GM19455 (cell line): ENCODE results near the gene VPS45.
"Not testable (repeated sequence)": the region's sequence is repeated elsewhere in the genome, so short reads cannot be mapped to it uniquely, and the experiment has no call there.

Experiments
- ATAC-seq: cut with Tn5 transposase; IDR thresholded peaks from one replicate; pipeline ENCODE4 v1.9.1; 2021; ENCODE audit not compliant: unreplicated experiment

The VPS45 gene, protein sequence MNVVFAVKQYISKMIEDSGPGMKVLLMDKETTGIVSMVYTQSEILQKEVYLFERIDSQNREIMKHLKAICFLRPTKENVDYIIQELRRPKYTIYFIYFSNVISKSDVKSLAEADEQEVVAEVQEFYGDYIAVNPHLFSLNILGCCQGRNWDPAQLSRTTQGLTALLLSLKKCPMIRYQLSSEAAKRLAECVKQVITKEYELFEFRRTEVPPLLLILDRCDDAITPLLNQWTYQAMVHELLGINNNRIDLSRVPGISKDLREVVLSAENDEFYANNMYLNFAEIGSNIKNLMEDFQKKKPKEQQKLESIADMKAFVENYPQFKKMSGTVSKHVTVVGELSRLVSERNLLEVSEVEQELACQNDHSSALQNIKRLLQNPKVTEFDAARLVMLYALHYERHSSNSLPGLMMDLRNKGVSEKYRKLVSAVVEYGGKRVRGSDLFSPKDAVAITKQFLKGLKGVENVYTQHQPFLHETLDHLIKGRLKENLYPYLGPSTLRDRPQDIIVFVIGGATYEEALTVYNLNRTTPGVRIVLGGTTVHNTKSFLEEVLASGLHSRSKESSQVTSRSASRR

DNA sequence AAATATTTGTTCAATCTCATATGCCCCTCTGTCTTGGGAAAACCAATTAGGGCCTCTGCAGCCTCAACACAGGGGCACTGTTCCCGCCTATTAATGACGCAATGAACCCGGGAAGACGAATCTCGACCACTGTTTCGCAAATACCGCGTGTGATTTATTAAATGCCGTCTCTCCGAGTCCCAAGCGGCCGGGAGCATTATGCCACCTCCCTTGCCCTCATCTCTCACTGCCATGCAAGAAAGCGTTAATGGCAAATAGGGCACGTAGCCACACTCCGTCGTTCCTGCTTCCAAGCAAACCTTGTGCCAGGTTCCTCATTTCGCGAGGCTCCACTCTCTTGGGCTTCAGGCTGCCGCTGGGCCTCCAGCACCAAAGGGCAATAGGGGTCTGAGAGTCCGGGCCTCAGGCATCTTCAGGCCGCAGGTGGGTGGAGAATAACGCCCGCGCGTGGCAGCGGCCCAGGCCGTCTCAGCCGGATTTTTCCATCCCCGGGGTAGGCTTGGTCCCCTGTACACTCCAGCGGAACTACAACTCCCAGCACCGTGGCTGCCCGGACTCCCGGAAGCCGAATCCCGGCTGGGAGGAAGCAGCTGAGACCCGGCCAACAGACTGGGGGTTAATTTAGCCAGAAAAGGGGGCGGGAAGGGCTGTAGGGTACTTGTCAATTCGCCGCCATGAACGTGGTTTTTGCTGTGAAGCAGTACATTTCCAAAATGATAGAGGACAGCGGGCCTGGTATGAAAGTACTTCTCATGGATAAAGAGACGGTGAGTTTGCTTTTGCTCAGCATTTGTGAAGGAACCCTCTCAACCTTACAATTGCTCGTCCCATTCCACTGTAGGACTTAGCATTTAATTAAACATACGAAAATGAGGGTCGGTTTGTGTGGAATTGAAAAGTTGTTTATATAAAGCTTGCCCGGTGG is at the start of gene VPS45:
TSS of gene VPS45 (plus strand) at position 593 of the 925 bp plus-strand sequence. CDS start at position 675, 82 bp downstream.
- ATAC-seq, result peak; percentile 80

DNA sequence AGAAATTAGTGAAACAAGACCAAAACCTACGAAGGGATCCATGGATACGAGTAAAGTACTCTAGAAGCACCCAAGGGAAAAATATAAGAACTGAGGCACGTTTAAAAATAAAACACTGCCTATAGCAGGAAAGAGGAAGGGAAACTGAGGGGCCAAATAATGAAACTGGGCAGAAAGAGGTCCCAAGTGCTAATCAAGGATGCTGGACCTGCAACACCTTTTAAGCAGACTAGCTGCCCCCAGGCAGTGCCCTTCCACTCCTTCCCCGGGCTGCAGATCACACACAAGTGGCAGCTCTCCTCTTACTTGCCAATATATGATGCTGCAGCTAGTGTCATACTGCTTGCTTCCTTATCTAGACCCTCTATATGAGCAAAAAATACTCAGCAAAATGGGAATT is 49.4 kb upstream of the VPS45 start:
- ATAC-seq, result no peak

DNA sequence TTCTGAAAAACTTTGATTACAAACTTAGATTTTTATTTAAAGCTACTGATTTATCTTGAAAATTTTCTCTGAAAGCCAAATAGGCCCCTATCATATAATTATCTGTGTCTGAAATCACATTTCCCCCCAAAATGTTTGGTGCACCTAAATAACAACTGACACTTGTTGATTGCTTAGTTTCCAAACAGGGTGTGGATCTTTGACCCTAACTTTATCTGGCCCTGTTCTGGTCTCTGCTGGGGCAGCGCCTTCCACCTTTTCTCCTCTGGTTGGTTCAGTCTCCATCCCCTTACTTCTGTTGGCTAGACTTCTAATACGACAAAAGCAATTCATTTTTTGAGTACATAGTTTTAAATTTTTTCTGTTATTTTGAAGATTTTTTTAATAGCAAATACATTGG is 46.9 kb upstream of the VPS45 start:
- ATAC-seq, result no peak

DNA sequence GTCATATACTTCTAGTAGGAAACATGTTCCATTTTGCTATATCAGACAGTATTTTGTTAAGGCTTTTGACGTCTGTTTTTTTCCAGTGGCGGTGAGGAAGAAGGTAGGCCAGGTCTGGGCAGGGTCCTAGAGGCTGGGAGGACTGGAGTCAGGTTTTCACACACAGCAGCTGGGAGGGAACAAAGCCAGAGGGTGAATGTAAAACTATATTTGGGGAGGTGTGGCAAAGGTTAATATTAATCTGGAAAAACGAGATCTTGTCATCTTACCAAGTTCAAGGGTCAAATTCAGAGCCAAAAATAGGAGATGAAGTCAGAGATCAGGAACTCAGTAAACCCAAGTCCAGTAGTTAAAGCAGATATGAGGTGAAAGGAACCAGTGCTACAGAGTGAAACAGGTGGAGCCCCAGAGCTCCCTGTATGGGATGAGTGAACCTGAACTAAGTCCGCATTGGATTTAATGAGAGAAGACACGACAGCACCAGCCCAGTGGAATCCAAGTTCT is 46.3 kb upstream of the VPS45 start:
- ATAC-seq, result no peak

DNA sequence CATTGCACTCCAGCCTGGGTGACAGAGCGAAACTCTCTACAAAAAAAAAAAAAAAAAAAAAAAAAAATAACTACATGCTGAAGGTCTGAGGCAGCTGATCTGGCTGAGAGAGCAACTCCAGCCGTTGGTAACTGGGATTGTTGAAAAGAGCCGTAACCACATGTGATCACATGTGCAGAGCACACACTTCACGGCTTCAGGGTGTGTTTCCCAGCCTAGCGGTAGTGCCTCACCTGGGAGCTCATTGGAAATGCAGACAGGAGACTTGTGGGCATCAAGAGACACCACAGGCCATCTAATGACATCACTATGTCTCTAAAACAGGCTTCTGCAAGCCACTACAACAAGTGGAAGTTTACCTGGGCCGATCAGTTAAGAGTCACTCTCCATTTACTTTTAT is 45.2 kb upstream of the VPS45 start:
- ATAC-seq, result no peak

DNA sequence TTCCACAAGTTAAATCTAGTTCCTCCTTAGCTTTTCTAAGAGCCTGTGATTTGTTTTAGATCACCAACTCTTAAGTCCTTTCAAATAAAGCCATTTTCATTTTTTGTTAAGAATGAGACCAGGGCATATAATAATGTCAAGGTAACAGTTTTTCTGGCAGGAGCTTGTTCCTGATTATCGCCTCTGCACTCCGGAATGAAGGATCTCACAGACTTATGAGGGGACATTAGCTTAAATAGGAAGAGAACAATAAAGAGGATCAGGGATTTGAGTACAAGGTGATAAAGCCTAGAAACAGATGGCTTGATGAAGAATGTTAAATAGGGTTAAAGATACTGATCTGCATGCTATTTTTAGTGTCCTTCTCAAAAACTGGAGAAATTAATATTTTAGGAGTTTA is 43.4 kb upstream of the VPS45 start:
- ATAC-seq, result no peak

DNA sequence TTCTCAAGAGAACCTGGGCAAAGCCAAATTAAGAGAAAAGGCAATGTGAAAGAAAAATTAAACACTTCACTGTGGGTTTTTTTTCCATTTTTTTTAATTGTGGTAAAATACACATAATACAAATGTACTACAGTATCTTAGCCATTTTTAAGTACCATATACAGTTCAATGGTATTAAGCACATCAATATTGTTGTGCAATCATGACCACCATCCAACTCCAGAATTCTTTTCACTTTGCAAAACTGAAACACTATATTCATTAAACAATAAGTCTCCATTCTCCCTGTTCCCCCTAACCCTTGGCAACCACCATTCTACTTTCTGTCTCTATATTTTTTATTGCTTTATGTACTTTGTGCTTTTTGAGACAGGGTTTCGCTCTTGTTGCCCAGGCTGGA is 39.3 kb upstream of the VPS45 start:
- ATAC-seq, result no peak

DNA sequence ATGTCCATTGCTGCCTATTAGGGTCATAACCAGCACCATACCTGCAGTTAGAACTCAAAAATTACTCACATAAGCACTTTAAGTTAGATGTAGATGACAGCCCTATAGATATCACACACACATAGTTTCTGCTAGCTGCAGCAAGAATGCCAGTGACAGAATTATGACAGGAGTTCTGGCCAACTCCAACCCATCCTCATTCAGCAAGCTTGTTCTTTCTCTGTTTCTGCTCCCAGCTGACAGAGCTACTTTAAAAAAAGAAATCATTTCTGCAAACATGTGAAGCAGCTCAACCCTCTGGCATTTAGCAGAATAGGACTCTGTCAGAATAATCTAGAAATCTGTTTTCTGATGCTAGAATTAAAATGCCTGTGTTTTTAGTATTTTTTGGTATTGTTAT is 33.2 kb upstream of the VPS45 start:
- ATAC-seq, result no peak

DNA sequence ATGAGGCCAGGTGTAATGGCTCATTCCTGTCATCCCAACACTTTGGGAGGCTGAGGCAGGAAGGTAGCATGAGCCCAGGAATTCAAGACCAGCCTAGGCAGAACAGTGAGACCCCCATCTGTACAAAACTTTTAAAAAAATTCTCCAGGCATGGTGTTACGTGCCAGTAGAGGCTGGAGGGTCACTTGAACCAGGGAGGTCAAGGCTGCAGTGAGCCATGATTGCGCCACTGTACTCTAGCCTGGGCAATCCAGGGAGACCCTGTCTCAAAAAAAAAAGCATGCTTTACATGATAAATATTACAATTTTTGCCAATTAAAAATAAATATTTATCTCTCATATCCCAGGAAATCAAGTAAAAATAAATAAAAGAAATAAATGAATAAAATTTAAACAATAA is 17.6 kb upstream of the VPS45 start:
- no peak for ATAC-seq

DNA sequence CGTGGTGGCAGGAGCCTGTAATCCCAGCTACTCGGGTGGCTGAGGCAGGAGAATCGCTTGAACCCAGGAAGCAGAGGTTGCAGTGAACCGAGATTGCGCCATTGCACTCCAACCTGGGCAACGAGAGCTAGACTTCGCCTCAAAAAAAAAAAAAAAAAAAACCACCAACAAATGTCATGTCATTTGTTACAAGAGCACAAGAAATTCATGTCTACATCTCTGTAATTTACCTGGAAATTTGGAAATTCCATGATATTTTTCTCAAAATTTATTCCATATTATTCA is 16.5 kb upstream of the VPS45 start:
- no peak for ATAC-seq

DNA sequence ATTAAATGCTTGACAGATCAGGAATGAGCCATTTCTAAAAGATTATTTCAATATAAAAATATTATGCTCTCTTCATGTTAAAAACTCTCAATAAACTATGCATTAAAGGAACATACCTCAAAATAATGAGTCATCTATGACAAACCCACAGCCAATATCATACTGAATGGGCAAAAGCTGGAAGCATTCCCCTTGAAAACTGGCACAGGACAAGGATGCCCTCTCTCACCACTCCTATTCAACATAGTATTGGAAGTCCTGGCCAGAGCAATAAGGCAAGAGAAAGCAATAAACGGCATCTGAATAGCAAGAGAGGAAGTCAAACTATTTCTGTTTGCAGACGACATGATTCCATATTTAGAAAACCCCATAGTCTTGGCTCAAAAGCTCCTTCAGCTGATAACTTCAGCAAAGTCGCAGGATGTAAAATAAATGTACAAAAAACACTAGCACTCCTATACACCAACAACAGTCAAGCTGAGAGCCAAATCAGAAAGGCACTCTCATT is 15.6 kb upstream of the VPS45 start:
- not testable (repeated sequence) for ATAC-seq

DNA sequence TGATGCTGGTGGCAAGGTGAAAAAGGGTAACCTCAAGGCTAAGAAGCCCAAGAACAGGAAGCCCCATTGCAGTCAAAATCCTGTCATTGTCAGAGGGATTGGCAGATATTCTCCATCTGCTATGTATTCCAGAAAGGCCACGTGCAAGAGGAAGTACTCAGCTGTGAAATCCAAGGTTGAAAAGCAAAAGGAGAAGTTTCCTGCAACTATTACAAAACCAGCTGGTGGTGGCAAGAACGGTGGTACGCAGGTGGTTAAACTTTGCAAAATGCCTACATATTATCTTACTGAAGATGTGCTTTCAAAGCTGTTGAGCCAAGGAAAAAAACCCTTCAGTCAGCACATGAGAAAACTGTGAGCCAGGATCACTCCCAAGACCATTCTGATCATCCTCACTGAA is 13.7 kb upstream of the VPS45 start:
- no peak for ATAC-seq

DNA sequence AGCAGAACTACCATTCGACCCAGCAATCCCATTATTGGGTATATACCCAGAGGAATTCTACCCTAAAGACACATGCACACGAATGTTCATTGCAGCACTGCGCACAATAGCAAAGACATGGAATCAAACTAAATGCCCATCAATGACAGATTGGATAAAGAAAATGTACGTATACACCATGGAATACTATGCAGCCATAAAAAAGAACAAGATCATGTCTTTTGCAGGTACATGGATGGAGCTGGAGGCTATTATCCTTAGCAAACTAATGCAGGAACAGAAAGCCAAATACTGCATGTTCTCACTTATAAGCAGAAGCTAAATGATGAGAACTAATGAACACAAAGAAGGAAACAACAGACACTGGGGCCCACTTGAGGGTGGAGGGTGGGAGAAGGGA is 12.1 kb upstream of the VPS45 start:
- ATAC-seq, result not testable (repeated sequence)

DNA sequence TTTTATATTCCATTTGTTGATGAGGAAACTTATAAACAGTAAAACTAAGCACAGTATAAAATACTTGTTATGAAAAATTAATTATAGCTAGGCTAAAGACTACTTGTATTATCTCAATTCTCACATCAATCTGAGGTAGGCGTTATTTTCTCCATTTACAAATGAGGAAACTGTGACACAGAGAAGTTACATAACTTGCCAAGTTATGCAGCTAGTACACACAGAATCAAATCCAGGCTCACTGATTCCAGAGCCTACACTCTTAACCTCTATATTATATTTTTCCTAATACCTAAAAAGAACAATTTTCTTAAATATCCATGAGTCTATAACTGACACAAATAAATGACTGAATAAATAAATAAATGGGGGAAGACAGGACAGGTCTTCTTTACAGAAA is 11.2 kb upstream of the VPS45 start:
- ATAC-seq, result no peak

DNA sequence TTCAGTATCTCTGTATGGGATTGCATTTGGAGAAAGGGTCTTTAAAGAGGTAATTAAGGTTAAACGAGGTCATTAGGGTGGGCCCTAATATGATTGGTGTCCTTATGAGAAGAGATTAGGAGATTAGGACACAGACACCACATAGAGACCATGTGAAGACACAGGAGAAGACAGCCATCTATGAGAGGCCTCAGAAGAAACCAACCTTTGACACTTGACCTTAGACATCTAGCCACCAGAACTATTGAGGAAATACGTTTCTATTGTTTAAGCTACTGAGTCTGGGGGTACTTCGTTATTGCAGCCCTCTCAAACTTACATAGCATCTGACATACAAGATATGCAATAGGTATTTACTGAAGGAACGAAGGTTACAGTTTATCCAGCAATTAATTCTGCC is 7.3 kb upstream of the VPS45 start:
- ATAC-seq, result no peak

DNA sequence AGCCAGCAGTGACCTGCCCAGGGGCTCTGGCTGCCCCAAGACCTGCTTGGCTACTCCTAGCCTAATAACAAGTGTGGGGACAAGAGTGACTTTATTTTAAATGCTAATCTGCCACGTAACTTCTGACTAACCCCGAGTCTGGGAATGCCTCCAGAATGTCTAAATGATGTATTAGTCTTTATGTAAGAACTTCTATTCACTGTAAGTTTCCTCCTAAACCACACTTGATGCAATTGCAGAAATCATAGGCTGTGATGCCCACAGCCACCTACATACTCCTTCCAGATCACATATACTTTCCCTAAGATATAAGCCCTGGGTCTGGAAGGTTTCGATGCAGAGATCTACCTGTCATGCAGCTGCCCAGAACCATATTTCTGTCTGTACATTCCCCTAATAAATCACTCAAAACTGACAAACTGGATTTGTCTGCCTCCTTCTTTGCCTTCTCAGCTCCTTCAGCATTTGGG is 5.9 kb upstream of the VPS45 start:
- ATAC-seq, result no peak

DNA sequence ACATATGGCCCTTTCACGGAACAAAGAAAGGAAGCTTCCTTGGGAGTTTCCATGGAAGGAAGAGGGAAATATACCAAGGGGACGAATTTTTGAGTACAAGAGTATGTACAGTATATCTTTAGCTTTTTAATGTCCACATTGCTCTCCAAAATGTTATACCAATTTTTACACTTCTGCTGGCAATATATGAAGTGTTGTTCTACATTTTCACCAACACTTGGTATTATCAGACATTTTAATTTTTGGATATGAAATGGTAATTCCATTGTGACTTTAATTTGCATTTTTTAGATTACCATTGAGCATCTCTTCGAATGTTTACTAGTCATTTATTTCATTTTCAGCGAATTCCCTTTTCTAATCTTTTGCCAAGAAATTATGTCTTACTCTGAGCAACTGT is 5.5 kb upstream of the VPS45 start:
- no peak for ATAC-seq

DNA sequence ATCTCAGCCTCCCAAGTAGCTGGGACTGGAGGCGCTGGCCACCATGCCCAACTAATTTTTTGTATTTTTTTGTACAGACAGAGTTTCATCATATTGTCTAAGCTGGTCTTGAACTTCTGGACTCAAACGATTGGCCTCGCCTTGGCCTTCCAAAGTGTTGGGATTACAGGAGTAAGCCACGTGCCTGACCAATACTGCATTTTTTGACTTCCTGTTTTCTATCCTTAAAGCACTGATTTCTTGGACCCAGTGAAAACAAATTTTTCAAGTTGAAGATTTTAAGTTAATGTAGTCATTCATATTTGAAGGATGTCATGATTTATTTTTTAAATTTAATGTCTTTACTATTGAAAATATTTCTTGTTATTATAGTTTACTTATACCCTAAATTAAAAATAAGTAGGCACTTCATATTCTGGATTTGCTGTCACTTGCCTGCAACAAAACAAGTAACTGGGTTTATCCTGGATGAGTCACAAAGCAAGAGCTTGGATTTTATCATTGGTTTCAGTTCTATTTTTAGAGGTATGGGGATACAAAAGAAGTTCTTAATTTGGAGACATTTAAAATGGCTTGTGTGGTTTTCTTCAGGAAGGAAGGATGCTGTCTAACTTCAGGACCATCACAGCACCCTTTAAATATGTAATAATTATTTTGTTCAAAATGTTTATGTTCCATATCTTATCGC is 2.2 kb upstream of the VPS45 start:
- no peak for ATAC-seq

DNA sequence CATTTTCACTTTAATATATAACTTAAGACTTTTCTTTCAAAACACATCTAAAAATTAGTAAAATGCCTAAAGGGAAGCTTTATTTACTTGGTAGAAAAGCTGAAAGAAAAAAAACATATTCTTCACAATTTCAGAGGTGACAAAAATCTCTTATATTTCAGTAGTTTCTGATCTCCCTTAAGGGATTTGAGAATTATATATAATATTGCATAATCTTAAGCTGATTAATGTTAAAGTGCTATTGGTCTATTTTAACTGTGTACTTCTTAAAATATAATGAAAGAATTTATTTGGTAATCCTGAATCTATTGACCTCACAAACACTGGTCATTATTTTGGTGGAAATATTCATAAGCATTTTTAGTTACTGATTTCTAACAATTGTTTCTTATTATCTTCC is 1.2 kb upstream of the VPS45 start:
- no peak for ATAC-seq

DNA sequence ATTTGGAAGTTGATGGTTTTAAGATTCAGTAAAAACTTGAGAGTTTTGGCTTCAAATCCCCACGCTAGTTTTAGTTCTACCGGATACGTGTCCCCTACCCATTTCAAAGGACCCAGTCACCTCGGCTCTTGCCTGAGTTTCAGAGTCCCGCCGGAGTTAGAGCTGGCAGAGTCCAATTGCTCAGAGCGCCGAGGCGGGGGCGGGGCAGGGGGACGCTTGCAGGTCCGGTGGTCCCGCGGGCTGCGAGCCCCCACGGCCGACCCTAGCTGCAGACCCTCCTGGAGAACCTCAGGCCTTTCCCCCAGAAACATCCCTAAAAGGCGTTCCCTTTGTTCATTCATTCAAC is 765 bp upstream of the VPS45 start:
- peak; percentile 43 for ATAC-seq

DNA sequence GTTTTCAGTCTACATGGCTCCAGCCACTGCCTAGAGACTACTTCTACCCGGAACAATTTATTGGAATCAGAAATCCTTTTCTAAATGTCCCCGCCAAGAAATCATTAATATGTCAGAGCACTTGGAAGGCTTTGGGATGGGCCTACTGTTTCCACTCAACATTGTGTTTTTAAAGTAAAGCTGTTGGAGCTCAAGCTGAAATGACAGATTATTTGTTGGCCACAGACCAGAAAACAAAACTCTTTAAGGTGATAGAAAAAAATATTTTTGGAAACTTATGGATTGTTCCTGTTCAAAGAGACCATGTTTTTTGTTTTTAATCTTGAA is 496 bp downstream of the VPS45 start:
- ATAC-seq, result no peak
